Gastrocnemius medialis (tissue), 4 donors: Measurements from ENCODE around the gene LMAN2L.

Experiments used
- POLR2A ChIP-seq, 2 donors: fragments of 450-650 bp; IDR thresholded peaks; one replicate each; pipeline ENCODE4 v1.6.1; 2017; ENCODE audit warnings: antibody characterized with exemption in 2 of 2, mild to moderate bottlenecking in 2 of 2, moderate library complexity in 2 of 2
- TF ChIP-seq, protein P1 (sequence below), 5 experiments: fragments of 450-650 bp in 3 of 5; fragments of 200-600 bp in 2 of 5; sonication (generic) in 2 of 5; IDR thresholded peaks in 4 of 5; conservative IDR thresholded peaks in 1 of 5; 1 replicate in 4 of 5; 2 replicates in 1 of 5; pipeline ENCODE4 v1.5.1; 2016 to 2019; ENCODE audit warnings: antibody characterized with exemption in 5 of 5, mild to moderate bottlenecking in 3 of 5, moderate library complexity in 3 of 5

DNA sequence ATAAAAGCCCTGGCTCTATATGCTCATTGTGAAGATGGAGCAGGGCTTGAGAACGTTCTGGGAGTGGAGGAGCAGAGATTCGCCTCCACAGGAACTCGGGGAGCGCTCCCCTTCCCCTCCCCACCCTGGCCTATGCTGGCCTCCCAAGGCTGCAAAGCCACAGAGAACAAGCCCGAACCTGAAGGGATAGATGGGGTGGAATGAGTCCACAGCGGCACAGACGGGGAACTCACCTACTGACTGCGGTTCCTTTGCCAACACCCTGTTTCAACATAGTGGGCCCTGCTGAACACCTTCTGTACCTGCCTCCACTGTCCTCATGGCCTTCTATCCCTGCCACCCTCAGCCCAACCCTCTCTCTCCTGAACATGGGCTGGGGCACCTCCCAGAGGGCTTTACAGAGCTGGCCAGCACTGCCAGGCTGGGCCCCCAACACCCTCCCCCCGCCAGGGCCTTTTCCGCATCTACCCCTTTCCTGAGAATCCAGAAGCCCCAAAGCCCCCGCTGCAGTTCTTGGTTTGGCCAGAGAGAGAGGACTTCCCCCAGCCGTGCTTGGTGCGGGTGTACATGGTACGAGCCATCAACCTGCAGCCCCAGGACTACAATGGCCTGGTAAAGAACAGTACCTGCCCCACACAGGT, 41.5 kb downstream of the LMAN2L start:
- TF ChIP-seq, protein P1, sequence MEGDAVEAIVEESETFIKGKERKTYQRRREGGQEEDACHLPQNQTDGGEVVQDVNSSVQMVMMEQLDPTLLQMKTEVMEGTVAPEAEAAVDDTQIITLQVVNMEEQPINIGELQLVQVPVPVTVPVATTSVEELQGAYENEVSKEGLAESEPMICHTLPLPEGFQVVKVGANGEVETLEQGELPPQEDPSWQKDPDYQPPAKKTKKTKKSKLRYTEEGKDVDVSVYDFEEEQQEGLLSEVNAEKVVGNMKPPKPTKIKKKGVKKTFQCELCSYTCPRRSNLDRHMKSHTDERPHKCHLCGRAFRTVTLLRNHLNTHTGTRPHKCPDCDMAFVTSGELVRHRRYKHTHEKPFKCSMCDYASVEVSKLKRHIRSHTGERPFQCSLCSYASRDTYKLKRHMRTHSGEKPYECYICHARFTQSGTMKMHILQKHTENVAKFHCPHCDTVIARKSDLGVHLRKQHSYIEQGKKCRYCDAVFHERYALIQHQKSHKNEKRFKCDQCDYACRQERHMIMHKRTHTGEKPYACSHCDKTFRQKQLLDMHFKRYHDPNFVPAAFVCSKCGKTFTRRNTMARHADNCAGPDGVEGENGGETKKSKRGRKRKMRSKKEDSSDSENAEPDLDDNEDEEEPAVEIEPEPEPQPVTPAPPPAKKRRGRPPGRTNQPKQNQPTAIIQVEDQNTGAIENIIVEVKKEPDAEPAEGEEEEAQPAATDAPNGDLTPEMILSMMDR (IDR thresholded peaks at IDR 0.05 in 4 of 5, conservative IDR thresholded peaks at IDR 0.05 in 1 of 5): no peak
- TF ChIP-seq POLR2A (IDR thresholded peaks at IDR 0.05): no peak
